Ovary (tissue), 9 donors: ENCODE results near the gene GRIK4. TPM values are rescaled to one million over a fixed set of nuclear protein-coding genes. Genes with fewer than 3 reads are reported as not detected.

Experiments
- DNase-seq, 5 donors: peaks; one replicate each; pipeline ENCODE4 v3.0.0-alpha.2; 2019 to 2020
- H3K27ac ChIP-seq, 2 donors: fragments of 200-600 bp; one replicate each; pipeline versions ENCODE4 v1.5.1 to v1.8.0; 2019 to 2022
- H3K27me3 ChIP-seq: fragments of 200-600 bp; one replicate; pipeline ENCODE4 v1.8.0; 2022
- H3K36me3 ChIP-seq: fragments of 200-600 bp; sonication (generic); one replicate; pipeline ENCODE4 v1.5.1; 2019
- H3K4me1 ChIP-seq: one replicate; pipeline ENCODE4 v1.8.1; 2013; ENCODE audit warnings: mild to moderate bottlenecking, moderate library complexity; ENCODE audit not compliant: insufficient read depth
- H3K4me3 ChIP-seq: fragments of 200-600 bp; sonication (generic); one replicate; pipeline ENCODE4 v1.5.1; 2017
- H3K9me3 ChIP-seq, 2 donors: fragments of 200-600 bp in 1 of 2; sonication (generic) in 1 of 2; one replicate each; pipeline versions ENCODE4 v1.5.1 to v1.8.1; 2013 to 2019; ENCODE audit warnings: mild to moderate bottlenecking in 1 of 2, moderate library complexity in 1 of 2
- EP300 ChIP-seq: sonication (generic); formaldehyde crosslinking; IDR thresholded peaks from one replicate; pipeline ENCODE4 v1.6.1; 2017; ENCODE audit warnings: antibody characterized with exemption
- POLR2A ChIP-seq: fragments of 450-650 bp; IDR thresholded peaks from one replicate; pipeline ENCODE4 v1.6.1; 2017; ENCODE audit warnings: antibody characterized with exemption, mild to moderate bottlenecking, moderate library complexity
- WGBS, 3 donors: extraction: QIAGEN DNeasy Blood & Tissue Kit in 1 of 3; methylation state at CpG; one replicate each; pipeline versions ENCODE4 v1.1.5 to v1.1.7; 2013 to 2017; 5-methylcytosine and 5-hydroxymethylcytosine counted together
- intact Hi-C, 4 donors: fragments of 100-400 bp; cut with DNase I; formaldehyde crosslinking; loops; one replicate each; pipeline versions ENCODE4 v1.11.0 to v1.15.1; 2022 to 2023
- polyA plus RNA-seq, 2 donors: library from polyadenylated mRNA; stranded (reverse); fragments of 200-250 nt in 1 of 2; fragments of 350-450 nt in 1 of 2; fragmentation: Illumina TruSeq in 1 of 2; extraction: RNeasy Lipid Tissue Mini Kit (QIAGEN cat#74804) in 1 of 2; gene quantifications; one replicate each; pipeline ENCODE4 v1.2.3, GENCODE V29; 2013 to 2014
- total RNA-seq, 7 donors: library from RNA; depleted of rRNA in 2 of 7; stranded (reverse); fragments of >200 nt in 2 of 7; fragmentation: NEBNext Ultra II Directional in 3 of 7; extraction: Animal tissue kit (Norgen Biotek cat#: 25700) in 3 of 7; gene quantifications; one replicate each; pipeline versions ENCODE4 v1.1.0 to v1.2.4, GENCODE V29; 2016 to 2023
- TF ChIP-seq, protein P1 (sequence below), 3 donors: fragments of 450-650 bp in 2 of 3; fragments of 200-600 bp in 1 of 3; IDR thresholded peaks; one replicate each; pipeline versions ENCODE4 v1.5.1 to v1.8.0; 2016 to 2022; ENCODE audit warnings: antibody characterized with exemption in 3 of 3, mild to moderate bottlenecking in 1 of 3
- donor health status: DM: no; HTN: no; CAD: no; lungs with moderate emphysema.
- donor health status: DM: no; HTN: no; CAD: no.
- donor health status: Bipolar disorder and iron deficiency.
- donor health status: DM: yes; HTN: yes; CAD: no.
- donor health status: DM: no; HTN: no; CAD: no.
- donor health status: DM: yes; HTN: yes; CAD: no.

Gene GRIK4
- total and polyA plus RNA-seq, 9 donors = 1.3 to 13.4 (median 2.3) TPM

DNA sequence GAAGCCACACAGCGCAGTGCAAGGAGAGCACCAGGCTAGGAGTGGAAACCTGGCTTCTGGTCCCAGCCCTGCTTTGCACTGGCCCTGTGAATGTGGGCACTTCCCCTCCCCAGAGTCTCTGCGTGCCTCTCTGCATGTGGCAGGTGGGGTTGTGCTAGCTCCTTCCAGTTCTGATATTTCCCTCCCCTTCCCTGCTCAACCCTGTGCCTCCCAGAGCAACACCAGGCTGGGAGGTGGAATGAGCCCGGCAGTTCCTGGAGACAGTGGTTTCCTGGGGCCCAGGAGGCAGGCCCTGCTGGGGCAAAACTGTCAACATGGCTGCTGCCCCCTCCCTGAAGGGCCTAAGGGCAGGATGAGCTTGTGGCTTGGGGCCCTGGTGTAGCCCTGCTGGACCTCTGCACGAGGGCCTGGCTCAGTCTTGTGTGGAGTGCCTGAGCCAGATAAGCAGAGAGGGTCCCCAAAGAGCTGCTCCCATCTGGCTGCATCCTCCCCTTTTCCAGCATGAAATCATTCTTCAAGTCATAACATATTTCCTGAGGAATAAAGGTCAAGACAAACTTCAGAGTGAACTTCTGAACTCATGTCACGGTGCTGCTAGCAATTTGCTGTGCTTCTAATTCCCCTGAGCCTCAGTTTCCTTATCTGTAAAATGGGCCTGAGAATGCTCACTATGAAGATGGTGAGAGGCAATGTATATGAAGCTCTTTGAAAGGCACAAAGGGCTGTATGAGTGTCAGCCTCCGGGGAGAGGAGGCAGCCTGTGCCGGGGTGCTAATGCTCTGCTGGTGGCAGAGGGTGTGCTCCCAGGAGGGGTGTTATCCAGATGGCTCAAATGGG, 116.0 kb downstream of the GRIK4 start:
- no peak for DNase-seq
- no peak for TF ChIP-seq POLR2A
- TF ChIP-seq EP300 = no peak
- TF ChIP-seq, protein P1, sequence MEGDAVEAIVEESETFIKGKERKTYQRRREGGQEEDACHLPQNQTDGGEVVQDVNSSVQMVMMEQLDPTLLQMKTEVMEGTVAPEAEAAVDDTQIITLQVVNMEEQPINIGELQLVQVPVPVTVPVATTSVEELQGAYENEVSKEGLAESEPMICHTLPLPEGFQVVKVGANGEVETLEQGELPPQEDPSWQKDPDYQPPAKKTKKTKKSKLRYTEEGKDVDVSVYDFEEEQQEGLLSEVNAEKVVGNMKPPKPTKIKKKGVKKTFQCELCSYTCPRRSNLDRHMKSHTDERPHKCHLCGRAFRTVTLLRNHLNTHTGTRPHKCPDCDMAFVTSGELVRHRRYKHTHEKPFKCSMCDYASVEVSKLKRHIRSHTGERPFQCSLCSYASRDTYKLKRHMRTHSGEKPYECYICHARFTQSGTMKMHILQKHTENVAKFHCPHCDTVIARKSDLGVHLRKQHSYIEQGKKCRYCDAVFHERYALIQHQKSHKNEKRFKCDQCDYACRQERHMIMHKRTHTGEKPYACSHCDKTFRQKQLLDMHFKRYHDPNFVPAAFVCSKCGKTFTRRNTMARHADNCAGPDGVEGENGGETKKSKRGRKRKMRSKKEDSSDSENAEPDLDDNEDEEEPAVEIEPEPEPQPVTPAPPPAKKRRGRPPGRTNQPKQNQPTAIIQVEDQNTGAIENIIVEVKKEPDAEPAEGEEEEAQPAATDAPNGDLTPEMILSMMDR (IDR thresholded peaks at IDR 0.05) = no peak
- 56 to 69% (median 65%) methylated on average over 7 of the region's 7 CpGs for WGBS, 3 donors
- Histone ChIP-seq H3K27me3 (no peaks in the 10 kb centered on the region), H3K4me3 (no peak overlapping the region), H3K4me1 (peaks cover 2% of the 10 kb centered on the region), H3K36me3 (no peaks in the 10 kb centered on the region), H3K27ac (no peak overlapping the region), H3K9me3 (no peaks in the 10 kb centered on the region)
- intact Hi-C loops = no loop called here

DNA sequence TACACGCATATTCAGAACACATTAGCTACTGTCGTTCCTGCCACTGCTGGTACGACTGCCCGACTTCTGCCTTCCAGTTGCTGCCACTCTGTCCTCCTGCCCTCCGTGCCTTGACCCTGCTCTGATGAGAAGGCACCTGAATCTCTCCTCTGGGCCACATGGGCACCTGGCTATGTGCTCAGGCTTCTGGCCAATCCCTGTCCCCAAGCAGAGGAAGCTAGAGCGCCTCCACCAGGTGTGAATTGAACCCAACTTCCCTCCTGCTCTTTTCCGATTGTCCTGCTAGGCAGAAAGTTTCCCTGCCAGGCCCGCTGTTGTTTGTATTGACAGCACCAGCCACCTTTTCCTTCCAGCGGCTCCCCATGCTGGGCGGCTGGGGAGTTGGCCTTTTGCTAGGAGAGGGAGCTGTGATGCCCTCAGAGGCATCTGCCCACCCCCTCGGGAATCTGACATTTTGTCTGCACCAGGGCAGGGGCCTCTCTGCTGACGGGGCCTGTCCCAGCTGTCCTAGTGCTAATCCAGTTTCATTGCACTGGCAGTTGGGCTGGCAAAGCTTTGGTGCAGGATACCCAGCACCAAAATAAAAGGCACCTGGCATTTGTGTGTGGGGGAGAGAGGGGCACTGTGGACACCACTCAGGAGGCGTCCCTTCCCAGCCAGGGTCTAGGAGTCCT, 118.0 kb downstream of the GRIK4 start:
- TF ChIP-seq, protein P1 (IDR thresholded peaks at IDR 0.05) = no peak
- TF ChIP-seq EP300 (no peak), POLR2A (no peak)
- Histone ChIP-seq H3K36me3 (no peaks in the 10 kb centered on the region), H3K9me3 (no peaks in the 10 kb centered on the region), H3K4me1 (peaks cover 2% of the 10 kb centered on the region), H3K27ac (no peak overlapping the region), H3K27me3 (no peaks in the 10 kb centered on the region), H3K4me3 (no peak overlapping the region)
- no peak for DNase-seq
- intact Hi-C loops = no loop called here
- 80 to 82% (median 80%) methylated on average over 13 of the region's 13 CpGs for WGBS, 3 donors

DNA sequence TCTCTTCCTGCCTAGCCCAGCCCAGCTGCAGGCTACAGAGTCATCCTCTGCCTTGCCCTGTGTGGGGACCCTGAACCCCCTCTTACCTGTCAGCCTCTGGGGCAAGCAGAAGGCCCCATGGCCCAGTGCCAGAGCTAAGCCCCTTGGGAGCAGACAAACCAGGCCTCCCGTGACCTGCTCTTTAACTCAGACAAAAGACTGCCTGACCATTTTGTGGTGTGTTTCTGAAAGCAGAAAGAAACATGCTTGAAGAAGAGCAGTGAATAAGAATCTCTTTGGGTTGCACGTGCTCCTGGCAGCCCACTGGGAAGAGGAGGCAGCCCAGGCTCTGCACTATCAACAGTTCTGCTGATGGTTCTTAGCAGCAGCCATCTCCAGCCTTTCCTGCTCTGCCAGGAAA, 118.6 kb downstream of the GRIK4 start:
- TF ChIP-seq POLR2A (no peak), EP300 (no peak)
- TF ChIP-seq, protein P1 (IDR thresholded peaks at IDR 0.05) = no peak
- no peaks in the 10 kb centered on the region for H3K9me3 ChIP-seq
- WGBS, 3 donors = 38 to 56% (median 50%) methylated on average over 2 of the region's 2 CpGs
- DNase-seq = no peak
- intact Hi-C loops = no loop called here
- no peak overlapping the region for H3K4me3 ChIP-seq
- H3K27ac ChIP-seq = no peak overlapping the region
- no peaks in the 10 kb centered on the region for H3K36me3 ChIP-seq
- H3K27me3 ChIP-seq = no peaks in the 10 kb centered on the region
- peaks cover 2% of the 10 kb centered on the region for H3K4me1 ChIP-seq

DNA sequence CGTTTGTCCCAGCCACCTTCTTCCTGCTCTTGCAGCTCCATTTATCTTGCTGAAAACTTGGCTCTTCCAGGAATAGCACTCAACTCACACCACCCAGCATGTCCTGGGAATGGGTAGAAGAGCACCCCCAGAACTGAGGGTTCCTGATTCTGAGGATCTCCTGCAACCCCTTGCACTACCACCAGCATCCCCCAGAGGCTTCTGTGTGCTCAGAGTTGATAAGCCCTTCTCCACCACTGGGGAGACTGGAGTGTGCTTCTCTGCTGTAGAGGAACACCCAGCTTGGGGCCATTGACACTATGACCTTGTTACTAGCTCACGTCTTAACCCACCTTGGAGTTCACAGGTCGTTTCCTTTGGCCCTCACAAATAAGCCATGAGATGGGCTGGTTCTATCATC, 121.0 kb downstream of the GRIK4 start:
- H3K4me1 ChIP-seq = peaks cover under 1% of the 10 kb centered on the region
- no peaks in the 10 kb centered on the region for H3K9me3 ChIP-seq
- intact Hi-C loops = no loop called here
- DNase-seq = no peak
- WGBS, 3 donors = 78 to 94% (median 79%) methylated on average over 3 of the region's 3 CpGs
- no peak overlapping the region for H3K4me3 ChIP-seq
- H3K36me3 ChIP-seq = no peaks in the 10 kb centered on the region
- H3K27me3 ChIP-seq = no peaks in the 10 kb centered on the region
- H3K27ac ChIP-seq = no peak overlapping the region
- TF ChIP-seq POLR2A (no peak), EP300 (no peak)
- TF ChIP-seq, protein P1 (IDR thresholded peaks at IDR 0.05) = no peak
